Smooth muscle cell (in vitro differentiated cells): ENCODE data around the gene FGF12. TPM values are rescaled to one million over a fixed set of nuclear protein-coding genes. Genes with fewer than 3 reads are reported as not detected.

Source experiments
- DNase-seq: peaks from one replicate; lab custom pipeline; 2025; ENCODE audit not compliant: unreplicated experiment; lab: John Stamatoyannopoulos, UW
- H2AFZ ChIP-seq: fragments of 200-600 bp; sonication (generic); 2 replicates; pipeline ENCODE4 v1.6.0; 2016; ENCODE audit warnings: antibody characterized with exemption, low read depth, mild to moderate bottlenecking
- H3F3A ChIP-seq: fragments of 200-600 bp; sonication (generic); 2 replicates; pipeline ENCODE4 v1.6.0; 2017; ENCODE audit warnings: antibody characterized with exemption, low read depth
- H3K27ac ChIP-seq: fragments of 200-600 bp; sonication (generic); 2 replicates; pipeline ENCODE4 v1.5.1; 2016; ENCODE audit warnings: low read depth, mild to moderate bottlenecking
- H3K27me3 ChIP-seq: fragments of 200-600 bp; sonication (generic); 2 replicates; pipeline ENCODE4 v1.6.1; 2016; ENCODE audit warnings: low read depth, mild to moderate bottlenecking
- H3K36me3 ChIP-seq: fragments of 200-600 bp; sonication (generic); 2 replicates; pipeline ENCODE4 v1.5.1; 2016; ENCODE audit warnings: low read depth
- H3K4me1 ChIP-seq: fragments of 200-600 bp; sonication (generic); 2 replicates; pipeline ENCODE4 v1.5.1; 2016; ENCODE audit warnings: low read depth
- H3K4me2 ChIP-seq: fragments of 200-600 bp; sonication (generic); 2 replicates; pipeline ENCODE4 v1.6.0; 2016; ENCODE audit warnings: mild to moderate bottlenecking
- H3K4me3 ChIP-seq: fragments of 200-600 bp; sonication (generic); 2 replicates; pipeline ENCODE4 v1.5.1; 2016; ENCODE audit warnings: mild to moderate bottlenecking
- H3K79me2 ChIP-seq: fragments of 200-600 bp; sonication (generic); 2 replicates; pipeline ENCODE4 v1.6.0; 2016; ENCODE audit warnings: low read depth, mild to moderate bottlenecking
- H3K9ac ChIP-seq: fragments of 200-600 bp; sonication (generic); 2 replicates; pipeline ENCODE4 v1.6.0; 2016; ENCODE audit warnings: low read depth
- H3K9me3 ChIP-seq: fragments of 200-600 bp; sonication (generic); replicated peaks from 2 replicates; pipeline ENCODE4 v1.5.1; 2016; ENCODE audit warnings: low read depth
- H4K20me1 ChIP-seq: fragments of 200-600 bp; sonication (generic); 2 replicates; pipeline ENCODE4 v1.6.0; 2016; ENCODE audit warnings: low read depth
- WGBS: methylation state at CpG from one replicate; pipeline ENCODE4 v1.1.7; 2016; ENCODE audit warnings: low lambda C conversion rate; 5-methylcytosine and 5-hydroxymethylcytosine counted together
- polyA plus RNA-seq: library from polyadenylated mRNA; unstranded; fragments of >200 nt; fragmentation: Nextera tagmentation; extraction: Ambion mirVana; gene quantifications from 2 replicates; pipeline ENCODE4 v1.2.1, GENCODE V29; 2016
- total RNA-seq: library from RNA; depleted of rRNA; stranded (reverse); fragments of >200 nt; gene quantifications from 2 replicates; pipeline ENCODE4 v1.2.3, GENCODE V29; 2014
- TF ChIP-seq, protein P1 (sequence below): fragments of 200-600 bp; sonication (generic); IDR thresholded peaks from 2 replicates; pipeline ENCODE4 v1.5.1; 2017; ENCODE audit warnings: borderline replicate concordance, mild to moderate bottlenecking, antibody characterized with exemption; ENCODE audit not compliant: insufficient read depth, poor library complexity, severe bottlenecking

The FGF12 gene
- total and polyA plus RNA-seq, 2 experiments from 2014 or later, result 0.47 to 1.0 TPM

DNA sequence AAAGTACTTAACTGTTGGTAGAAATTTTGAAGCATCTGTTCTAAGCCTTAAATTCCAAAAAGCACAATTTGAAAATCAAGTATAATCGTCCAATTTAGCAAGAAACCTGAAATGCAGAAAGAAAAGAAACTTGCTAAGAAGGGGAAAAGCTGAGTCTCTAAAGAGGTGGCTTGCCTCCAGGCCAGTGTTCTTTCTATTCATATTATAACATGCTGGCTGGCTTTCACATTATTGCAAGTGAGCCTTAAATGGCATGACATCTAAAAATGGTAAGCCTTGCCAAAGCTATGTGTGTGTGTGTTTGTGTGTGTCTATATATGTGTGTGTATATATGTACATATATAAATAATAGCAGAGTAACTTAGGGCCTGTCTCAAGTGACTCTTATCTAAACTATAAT lies 89.5 kb downstream of the FGF12 start:
- Histone ChIP-seq H3F3A (no peaks in the 10 kb centered on the region), H3K4me1 (no peaks in the 10 kb centered on the region), H3K4me2 (no peak overlapping the region), H3K9ac (no peak overlapping the region), H3K27me3 (no peaks in the 10 kb centered on the region), H3K4me3 (no peak overlapping the region), H3K36me3 (no peaks in the 10 kb centered on the region), H3K9me3 (no peaks in the 10 kb centered on the region), H3K79me2 (no peaks in the 10 kb centered on the region), H2AFZ (no peak overlapping the region), H3K27ac (no peak overlapping the region), H4K20me1 (no peaks in the 10 kb centered on the region)
- DNase-seq, result no peak
- TF ChIP-seq, protein P1, sequence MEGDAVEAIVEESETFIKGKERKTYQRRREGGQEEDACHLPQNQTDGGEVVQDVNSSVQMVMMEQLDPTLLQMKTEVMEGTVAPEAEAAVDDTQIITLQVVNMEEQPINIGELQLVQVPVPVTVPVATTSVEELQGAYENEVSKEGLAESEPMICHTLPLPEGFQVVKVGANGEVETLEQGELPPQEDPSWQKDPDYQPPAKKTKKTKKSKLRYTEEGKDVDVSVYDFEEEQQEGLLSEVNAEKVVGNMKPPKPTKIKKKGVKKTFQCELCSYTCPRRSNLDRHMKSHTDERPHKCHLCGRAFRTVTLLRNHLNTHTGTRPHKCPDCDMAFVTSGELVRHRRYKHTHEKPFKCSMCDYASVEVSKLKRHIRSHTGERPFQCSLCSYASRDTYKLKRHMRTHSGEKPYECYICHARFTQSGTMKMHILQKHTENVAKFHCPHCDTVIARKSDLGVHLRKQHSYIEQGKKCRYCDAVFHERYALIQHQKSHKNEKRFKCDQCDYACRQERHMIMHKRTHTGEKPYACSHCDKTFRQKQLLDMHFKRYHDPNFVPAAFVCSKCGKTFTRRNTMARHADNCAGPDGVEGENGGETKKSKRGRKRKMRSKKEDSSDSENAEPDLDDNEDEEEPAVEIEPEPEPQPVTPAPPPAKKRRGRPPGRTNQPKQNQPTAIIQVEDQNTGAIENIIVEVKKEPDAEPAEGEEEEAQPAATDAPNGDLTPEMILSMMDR, result no peak
- WGBS, result 79% methylated on average over 1 of the region's 1 CpG

DNA sequence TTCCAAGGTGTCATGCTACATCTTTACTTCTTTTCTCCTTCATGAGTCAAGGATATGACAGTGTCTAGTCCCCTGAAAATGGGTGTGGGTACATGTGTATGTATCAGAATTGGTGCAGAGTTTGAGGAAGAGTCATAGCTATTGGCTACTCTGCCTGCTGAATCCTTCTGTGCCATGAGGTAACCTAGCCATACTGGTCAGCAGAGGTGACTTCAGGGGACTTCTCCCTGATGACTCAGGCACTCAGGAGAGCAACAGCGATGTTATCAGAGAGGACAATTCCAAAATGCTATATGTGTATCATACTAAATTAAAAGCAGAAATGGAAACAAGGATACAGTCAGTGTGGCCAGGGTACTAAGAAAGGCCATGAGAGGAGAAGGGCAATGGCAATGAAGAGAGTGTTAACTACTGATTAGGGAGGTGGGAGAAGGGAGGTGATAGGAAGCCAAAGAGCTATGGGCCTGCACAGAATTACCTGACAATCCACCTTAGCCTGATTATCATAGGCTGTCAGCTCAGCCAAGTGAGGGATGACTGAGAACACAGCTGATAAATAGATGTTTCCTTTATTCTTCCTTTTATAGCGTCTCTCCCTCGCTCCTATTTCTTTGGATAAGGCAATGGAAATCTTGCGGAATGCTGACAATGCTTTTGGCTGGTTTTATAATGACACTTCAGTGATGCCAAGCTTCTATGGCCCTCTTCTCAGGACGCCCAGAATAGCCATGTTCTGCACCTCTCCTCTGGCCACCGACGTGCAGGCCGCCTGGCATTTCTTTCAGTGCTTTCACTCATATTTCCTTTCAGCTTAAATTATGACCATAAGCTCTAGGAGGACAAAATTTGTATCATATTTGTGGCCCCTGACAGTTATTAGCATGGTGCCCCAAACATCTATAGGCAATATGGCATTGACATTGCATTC lies 90.6 kb downstream of the FGF12 start:
- Histone ChIP-seq H3K9me3 (no peaks in the 10 kb centered on the region), H3K9ac (no peak overlapping the region), H3K36me3 (no peaks in the 10 kb centered on the region), H3K79me2 (no peaks in the 10 kb centered on the region), H3K27me3 (no peaks in the 10 kb centered on the region), H3K27ac (no peak overlapping the region), H2AFZ (no peak overlapping the region), H4K20me1 (no peaks in the 10 kb centered on the region), H3K4me1 (no peaks in the 10 kb centered on the region), H3K4me2 (no peak overlapping the region), H3F3A (no peaks in the 10 kb centered on the region), H3K4me3 (no peak overlapping the region)
- WGBS, result 92% methylated on average over 8 of the region's 8 CpGs
- TF ChIP-seq, protein P1, result no peak
- no peak for DNase-seq

DNA sequence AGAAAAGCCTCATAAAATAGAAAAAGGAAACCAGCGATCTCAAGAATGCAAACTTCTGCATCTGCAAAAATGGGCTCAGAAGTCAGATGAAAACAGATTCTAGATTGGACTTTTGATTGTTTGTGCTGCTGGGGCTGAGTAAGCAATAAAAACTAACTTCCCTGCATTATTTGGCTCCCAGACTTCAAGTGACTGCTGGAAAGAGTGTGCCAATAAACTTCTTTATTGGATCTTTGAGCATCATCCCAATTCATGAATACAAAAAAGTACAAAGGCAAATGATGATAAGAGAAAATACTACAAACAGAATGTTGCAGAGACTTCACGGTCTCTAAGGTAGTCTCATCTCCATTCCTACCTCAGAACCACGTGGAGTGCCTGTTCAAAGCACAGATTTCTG lies 97.9 kb downstream of the FGF12 start:
- DNase-seq, result no peak
- Histone ChIP-seq H3F3A (no peaks in the 10 kb centered on the region), H4K20me1 (no peaks in the 10 kb centered on the region), H3K4me3 (no peak overlapping the region), H3K27me3 (no peaks in the 10 kb centered on the region), H3K4me2 (no peak overlapping the region), H2AFZ (no peak overlapping the region), H3K36me3 (no peaks in the 10 kb centered on the region), H3K79me2 (no peaks in the 10 kb centered on the region), H3K4me1 (no peaks in the 10 kb centered on the region), H3K9ac (no peak overlapping the region), H3K27ac (no peak overlapping the region), H3K9me3 (no peaks in the 10 kb centered on the region)
- WGBS, result 88% methylated on average over 3 of the region's 3 CpGs
- TF ChIP-seq, protein P1, result no peak
